HG02840 (cell line): ENCODE data around the gene FRS2.

Experiments
- ATAC-seq: cut with Tn5 transposase; IDR thresholded peaks from one replicate; pipeline ENCODE4 v1.9.1; 2021; ENCODE audit warnings: mild to moderate bottlenecking, moderate library complexity, moderate number of reproducible peaks; ENCODE audit not compliant: unreplicated experiment, low FRiP score

Gene FRS2

DNA sequence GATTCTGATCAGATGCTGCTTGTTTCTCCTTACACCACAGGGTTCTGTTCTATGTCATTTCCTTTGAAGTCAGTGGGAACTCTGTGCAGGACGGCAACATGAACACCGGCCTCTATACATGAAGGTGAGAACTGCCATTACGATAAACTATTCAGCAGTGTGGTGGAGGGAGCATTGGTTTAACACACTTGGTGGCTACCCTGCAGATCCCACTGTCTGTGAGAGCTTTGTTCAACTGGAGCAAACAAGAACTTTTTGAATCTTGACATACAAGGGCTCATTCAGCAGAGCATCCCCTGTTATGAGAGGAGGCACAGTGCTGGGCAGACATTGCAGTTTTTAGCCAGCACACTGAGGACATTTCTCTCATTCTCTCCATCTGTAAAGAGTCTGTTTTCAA is 10.7 kb upstream of the FRS2 start:
- no peak for ATAC-seq

DNA sequence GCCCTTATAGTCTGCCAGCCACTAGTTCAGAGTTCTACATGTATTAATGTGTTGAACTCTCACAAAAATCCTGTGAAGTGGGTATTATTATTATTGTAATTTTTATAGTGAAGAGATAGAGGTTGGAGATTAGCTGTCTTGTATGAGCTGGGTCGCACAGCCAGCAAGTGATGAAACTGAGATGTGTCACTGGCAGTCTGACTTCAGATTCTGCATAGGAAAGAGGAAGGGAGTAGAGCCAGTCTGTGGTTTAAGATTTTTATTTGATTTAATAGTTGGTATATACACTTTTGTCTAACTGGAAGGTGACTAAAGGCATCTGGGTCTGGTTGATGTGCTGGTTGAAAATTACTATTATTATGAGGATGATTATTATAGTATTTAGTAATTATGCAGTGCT is 5.8 kb upstream of the FRS2 start:
- no peak for ATAC-seq

DNA sequence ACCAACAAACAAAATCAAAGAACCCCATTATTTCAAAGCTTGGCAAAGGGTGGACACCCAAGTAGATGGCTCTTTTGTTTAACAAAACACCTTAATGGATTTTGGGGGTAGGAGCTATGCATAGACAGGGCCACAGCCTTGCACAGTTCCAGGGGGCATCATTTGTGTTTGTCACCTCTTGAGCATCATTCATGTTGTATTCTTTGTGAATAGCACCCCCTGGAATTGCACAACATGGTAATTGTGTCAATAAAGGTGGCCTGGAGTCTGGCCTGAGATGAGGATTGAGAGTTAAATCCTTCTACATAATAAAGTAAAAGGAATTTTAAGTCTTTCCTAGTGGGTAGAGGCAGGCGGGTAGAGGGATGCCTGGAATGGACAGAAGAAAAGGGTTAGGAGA is 3.3 kb upstream of the FRS2 start:
- no peak for ATAC-seq

DNA sequence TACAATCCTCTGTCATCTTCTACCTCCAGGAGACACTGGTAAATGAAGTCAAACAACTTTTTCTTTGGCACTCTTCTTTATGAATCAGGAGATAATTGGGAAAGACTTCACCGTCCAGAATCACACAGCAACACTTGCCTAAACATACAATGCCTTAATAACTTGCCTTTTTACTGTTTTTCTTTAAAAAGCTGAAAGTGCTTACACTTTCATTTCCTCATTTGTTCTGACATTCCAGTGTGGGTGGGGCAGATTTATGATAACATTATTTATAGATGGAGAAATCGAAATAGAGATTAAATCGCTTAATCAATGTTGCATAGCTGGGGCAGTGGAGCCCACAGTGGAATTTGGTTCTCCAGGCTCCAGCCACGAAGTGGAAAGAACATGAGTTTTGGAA is 2.8 kb upstream of the FRS2 start:
- ATAC-seq, result no peak

DNA sequence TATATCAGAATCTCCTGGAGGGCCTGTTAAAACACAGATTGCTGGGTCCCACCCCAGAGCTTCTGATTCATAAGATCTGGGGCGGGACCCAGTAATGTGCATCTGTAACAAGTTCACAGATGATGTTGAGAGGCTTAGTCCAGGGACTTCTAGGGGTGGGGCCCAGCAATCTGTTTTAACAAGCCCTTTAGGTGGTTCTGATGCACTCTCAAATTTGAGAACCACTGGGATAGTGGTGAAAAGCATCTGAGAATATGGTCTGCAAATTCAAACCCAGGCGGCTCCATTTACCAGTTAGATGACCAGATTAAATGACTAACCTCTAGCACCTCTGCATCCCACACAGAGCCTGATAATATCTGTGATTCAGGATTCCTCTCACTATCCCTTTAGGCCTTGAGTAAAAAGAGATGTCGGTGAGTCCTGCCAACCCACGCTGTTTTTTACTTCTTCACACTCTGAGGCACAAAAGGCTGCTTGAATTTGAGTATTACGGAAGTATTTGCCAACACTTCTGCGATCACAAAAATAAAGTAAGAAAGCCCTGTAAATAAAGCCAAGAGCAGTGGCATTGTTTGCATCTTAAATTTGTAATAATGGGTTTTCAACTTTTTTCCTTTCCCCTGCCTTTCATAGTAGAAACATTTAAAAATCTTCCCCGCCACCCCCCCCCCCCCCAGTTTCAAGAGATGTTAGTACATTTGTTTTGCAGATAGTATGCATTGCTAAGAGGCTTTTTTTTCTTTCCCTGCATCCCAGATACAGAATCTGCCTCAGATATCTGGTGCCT is 1.8 kb upstream of the FRS2 start:
- ATAC-seq, result no peak

DNA sequence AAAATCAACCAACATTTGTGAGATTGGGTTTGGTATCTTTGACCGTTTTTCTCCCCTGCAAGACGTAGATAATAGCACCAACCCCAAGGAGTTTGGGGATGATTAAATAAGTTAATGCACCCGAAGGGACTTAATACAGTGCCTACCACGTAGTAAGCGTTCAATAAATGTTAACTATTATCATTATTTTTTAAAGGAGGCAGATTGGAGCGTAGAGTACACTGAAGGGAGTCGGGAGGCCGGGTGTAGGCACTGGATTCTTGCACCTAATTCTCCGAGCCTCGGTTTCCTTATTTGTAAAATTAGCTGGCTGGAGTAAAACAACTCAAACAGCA is 367 bp upstream of the FRS2 start:
- no peak for ATAC-seq

DNA sequence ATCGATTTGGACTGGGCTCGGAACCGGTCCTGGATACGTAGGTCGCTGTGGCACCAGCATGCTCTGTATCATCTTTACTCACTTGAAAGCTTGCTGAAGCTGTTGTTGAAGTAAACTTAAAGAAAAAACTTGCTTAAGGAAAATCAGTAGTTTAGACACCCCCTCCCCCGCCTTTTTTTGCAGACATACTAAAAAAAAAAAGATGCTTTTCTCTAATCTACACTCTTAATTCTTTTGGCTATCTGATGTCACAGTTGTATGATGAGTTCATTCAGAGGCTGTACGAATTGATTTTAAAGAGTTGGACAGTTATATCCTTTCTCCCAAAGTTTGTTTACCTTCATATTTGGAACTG is 865 bp downstream of the FRS2 start:
- no peak for ATAC-seq

DNA sequence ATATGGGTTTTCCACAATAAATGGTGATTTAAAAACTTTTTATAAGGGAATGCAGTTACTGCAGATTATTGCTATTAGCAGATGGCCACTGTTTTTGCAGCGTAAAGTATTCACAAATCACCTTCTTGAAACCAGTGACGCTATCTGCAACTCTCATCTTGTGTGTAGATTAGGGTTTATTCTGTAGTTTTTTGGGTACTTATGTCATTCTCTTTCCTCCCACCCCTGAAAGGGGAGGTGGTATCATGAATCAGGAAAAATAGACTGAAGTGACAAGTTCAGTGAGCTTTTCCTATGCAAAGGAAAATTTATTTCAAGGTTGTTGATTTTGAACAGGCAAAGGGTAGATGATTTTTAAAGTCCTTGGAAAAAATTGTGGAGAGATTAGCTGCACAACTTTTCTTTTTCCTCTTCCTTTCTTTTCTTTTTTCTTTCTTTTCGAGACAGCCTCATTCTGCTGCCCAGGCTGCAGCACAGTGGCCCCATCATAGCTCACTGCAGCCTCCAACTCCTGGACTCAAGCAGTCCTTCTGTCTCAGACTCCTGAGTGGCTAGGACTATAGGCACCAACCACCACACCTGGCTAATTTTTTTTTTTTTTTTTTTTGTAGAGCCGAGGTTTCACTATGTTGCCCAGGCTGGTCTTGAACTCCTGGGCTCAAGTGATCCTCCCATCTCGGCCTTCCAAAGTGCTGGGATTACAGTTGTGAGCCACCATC is 1.6 kb downstream of the FRS2 start:
- ATAC-seq, result no peak

DNA sequence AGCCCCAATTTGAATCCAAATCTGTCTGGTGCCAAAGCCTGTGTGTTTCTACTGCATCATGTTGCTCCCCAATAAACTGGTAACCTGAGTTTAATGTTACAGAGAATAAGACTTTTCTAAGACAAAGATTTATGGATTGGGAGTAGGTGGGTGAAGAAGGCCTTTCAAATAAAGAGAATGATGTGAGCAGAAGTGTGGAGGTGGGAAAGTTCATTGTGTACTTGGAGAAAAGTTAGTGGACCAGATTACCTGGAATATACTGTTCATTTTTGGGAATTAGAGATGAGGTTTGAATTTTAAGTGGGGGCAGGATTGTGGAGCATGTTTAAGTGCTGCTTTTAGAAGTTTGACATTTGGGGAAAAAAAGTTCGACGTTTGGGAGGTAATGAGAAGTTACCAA is 3.1 kb downstream of the FRS2 start:
- ATAC-seq, result no peak

DNA sequence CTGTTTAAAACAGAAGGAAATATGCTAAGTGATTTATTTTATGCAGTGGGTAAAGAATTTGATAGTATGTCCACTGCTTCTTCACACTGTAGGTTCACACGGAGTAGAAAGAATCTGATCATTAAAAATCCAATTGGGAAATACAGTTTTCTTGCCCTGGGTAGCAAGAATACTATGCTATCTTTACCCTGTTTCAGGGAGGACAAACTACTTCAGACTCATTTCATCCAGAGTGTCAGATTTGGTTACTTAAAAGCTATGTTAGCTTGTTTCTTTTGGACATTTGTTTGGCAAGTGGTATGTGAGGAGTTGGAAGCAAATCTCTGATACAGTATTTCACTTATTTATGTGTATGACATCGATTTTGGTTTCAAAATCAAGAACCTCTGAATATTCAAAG is 4.3 kb downstream of the FRS2 start:
- ATAC-seq, result no peak

DNA sequence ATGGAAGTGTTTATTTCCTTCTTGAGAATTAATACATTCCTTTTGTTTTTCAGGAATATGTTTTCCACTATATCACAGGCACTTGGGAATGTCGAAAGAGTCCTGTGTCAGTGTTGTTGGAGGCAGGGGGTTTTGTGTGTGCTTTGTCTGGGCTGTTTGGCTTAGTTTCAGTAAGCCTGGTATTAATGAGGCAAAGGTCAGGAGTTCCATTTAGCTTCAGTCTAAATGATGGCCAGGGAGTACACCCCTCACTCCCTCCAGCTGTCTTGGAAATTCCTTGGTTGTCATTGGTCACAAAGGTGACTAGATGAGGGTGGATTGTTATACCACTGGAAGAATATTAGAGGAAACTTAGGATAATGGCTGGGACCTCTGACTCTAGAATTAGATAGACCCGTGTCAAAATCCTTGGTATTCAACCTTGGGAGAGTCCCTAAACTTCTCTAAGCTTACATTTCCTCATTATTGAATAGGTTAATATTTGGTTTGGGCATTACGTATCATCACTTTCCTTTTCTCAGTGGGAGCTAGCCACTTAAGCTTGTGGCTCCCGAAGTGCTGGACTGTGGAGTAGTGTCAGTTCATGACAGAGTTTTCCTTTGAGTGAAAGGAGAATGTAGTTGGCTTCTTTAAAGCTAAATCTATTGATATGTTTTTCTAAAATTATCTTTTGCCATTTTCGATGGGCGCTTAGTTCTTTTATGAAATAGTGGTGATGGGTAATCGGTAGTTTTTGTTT is 5.2 kb downstream of the FRS2 start:
- ATAC-seq, result no peak

DNA sequence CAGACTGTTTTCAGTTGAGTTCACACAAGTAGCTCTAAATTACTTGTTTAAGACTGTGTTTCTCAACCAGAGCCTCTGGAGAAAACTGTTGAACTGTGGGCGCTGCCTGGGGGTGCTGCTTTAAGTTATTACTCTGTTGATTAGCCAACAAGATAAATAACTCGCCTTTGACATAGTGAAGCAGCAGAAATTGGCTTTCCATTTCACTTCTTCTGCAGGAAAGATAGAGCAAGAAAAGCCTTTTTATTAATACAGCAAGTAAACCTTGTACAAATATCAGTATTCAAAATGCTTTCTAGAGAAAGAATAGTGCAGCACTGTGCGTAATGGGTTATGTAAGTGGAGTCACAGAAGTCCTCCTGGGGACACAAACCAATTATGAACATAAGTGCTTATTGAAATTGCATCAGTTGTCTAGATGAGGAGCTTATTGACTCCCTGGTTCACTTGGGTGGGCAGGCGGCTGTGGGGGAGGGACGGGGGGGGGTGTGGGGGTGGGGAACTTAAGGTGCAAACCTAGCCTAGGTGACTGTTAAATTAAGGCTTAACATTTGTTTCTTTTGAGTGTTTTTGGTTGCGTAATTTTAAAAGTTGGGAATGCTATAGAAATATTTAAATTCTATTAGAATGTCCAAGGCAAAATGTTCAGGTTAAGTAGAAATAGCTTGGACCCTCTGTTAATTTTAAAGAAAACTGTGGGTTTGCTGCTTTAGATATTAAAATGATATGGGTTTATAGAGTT is 6.3 kb downstream of the FRS2 start:
- no peak for ATAC-seq

DNA sequence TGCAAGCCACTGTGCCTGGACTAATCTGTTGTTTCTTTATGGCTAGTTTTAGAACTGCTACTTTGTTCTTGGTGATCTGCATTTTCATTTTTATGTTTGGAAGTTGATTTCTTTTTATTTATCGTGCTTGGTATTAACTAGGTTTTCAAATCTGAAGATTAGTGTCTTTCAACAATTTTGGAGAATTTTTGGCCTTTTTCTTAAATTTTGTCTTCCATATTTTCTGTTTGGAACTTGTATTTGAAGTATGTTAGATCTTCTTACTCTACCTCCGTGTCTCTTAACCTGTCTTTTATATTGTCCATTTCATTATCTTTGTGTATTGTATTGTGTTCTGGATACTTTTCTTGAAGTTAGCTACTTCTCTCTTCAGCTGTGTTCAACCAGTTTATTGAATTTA is 9.5 kb downstream of the FRS2 start:
- ATAC-seq, result no peak

DNA sequence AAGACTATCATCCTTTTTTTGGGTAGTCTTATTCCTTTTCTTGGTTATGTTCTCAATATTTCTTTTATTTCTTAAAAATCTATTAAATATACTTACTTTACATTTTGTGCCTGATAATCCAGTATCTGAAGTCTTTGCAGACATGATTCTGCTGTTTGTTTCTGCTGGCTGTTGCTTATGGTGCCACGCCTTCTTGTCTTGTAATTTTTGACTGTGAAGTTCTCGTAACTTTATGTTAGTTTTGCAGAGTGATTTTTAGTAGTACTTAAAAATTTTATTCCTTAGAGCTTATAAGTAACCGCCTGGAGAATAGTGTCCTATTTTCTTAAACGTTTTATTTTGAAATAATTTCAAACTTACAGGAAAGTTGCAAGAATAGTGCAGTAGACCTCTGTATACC is 10.5 kb downstream of the FRS2 start:
- ATAC-seq, result no peak

DNA sequence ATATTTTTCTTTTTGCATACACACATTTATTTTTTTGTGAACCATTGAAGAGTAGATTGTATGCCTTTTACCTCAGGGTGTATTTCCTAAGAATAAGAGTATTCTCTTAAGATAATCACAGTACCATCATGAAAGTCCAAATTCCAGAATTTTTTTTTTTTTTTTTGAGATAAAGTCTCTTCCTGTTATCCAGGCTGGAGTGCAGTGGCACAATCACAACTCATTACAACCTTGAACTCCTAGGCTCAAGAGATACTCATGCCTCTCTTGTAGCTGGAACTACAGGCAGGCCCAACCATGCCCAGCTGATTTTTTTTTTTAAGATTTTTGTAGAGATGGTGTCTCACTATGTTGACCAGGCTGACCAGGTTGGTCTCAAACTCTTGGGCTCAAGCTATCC is 10.9 kb downstream of the FRS2 start:
- no peak for ATAC-seq

DNA sequence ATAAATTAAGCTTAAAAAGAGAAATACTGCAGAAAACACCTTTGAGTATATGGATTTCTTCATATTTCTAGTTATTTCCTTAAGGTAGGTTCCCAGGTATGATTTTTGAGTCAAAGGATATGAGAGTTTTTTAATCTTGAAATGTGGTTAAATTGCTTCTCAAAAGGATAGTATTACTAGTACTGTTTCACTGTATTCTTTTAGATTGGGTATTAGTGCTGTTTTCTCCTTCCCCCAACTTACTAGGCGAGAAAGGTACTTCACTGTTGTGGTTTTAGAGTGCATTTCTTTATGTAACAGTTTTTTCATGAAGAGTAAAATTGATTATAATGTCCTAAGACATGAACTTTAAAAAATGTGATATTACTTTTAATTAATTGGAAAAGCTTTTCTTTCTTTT is 13.5 kb downstream of the FRS2 start:
- ATAC-seq, result no peak

DNA sequence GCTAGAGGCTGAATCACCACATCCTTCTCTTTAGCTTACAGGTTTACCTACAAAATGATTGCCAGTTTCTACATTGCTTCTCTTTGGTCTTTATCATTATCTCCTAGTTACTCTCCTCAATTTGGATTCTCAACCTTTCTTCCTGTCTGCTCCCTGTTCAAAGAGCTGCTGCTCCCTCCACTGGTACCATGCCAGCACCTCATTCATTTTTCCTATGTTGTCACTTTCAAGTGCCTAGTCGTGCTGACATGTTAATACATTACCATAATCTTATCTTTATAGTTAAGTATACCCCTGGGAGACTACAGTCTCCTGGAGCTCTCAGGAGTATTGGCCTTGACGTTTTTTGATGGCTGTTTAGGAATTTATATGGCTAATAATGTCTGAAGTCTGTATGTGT is 14.2 kb downstream of the FRS2 start:
- no peak for ATAC-seq

DNA sequence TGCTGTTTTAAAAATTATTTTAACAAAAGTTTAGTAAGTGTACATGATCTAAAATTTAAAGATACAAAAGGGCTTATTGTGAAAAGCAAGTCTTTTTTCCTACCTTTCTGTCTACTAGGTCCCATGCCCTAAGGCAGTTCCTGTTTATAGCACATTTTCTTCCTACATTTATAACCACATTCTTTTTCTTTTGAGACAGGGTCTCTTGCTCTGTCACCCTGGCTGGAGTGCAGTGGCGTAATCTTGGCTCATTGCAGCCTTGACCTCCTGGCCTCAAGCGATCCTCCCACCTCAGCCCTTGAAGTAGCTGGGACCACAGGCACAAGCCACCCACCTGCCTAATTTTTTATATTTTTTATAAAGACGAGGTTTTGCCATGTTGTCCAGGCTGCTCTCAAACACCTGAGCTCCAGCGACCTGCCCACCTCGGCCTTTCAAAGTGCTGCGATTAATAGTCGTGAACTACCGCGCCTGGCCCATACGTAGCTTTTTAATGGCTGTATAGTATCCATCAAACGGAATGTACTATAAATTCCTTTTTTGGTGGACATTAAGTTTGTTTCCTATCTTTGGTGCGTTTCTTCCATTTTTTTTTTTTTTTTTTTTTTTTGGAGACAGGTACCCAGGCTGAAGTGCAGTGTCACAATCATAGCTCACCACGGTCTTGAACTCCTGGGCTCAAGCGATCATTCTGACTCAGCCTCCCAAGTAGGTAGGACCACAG is 20.9 kb downstream of the FRS2 start:
- no peak for ATAC-seq

DNA sequence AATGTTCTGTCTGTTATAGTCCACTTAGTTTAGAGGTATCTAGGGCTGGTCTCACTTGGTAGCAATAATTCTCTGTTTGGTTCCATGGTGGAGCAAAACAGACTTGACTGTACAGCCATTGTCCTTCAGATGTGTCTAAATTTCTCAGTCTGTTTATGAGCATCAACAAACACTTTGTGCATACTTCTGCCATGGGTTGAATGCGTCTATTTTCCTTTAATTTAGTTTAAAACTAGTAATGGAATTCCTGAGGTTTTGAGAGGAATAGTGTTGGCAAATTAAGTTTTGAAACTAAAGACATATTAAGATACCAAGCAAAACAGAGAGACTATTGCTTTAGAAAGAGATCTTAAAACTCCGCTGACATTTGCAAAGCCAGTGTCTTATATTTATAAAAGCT is 22.6 kb downstream of the FRS2 start:
- no peak for ATAC-seq

DNA sequence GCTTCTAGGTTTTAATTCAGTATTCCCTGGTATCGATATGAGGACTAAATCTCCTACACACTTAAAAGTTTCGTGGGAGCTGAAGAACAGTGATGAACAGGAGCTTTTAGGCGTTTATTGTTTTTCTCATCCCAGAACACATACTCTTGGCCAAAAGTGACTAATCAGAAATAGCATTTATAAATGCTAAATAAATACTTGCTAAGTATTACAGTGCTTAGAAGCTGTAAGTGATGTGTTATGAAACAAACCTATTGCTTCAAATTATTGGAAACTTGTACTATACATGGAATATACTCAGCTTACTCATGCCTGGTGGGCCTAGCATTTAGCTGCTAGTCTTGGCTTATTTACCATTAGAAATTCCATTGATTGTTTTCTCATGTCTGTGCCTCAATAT is 24.9 kb downstream of the FRS2 start:
- ATAC-seq, result no peak
